H9 (cell line): ENCODE results near the gene SLC12A3. TPM values are rescaled to one million over a fixed set of nuclear protein-coding genes. Genes with fewer than 3 reads are reported as not detected.

Experiments
- DNase-seq: peaks from one replicate; pipeline ENCODE4 v3.0.0-alpha.2; 2017
- H2AFZ ChIP-seq: one replicate; pipeline ENCODE4 v1.6.1; 2013; ENCODE audit warnings: mild to moderate bottlenecking, low read length, control low read depth, moderate library complexity
- H2AK5ac ChIP-seq: 2 replicates; pipeline ENCODE4 v1.6.1; 2013; ENCODE audit warnings: low read length, control low read depth, mixed read lengths; ENCODE audit not compliant: insufficient read length
- H2BK120ac ChIP-seq: one replicate; pipeline ENCODE4 v1.6.1; 2013; ENCODE audit warnings: low read depth, mild to moderate bottlenecking, low read length, control low read depth, inconsistent platforms; ENCODE audit not compliant: poor library complexity, severe bottlenecking
- H2BK12ac ChIP-seq: 2 replicates; pipeline ENCODE4 v1.6.1; 2013; ENCODE audit warnings: low read length, control low read depth, mixed read lengths, low read depth; ENCODE audit not compliant: insufficient read length
- H2BK15ac ChIP-seq: 2 replicates; pipeline ENCODE4 v1.6.1; 2013; ENCODE audit warnings: low read depth, low read length, control low read depth
- H2BK20ac ChIP-seq: one replicate; pipeline ENCODE4 v1.6.1; 2013; ENCODE audit warnings: low read depth, mild to moderate bottlenecking, low read length, control low read depth, inconsistent platforms; ENCODE audit not compliant: poor library complexity, severe bottlenecking
- H2BK5ac ChIP-seq: 2 replicates; pipeline ENCODE4 v1.6.1; 2013; ENCODE audit warnings: low read length, control low read depth, mixed read lengths; ENCODE audit not compliant: insufficient read length
- H3K14ac ChIP-seq: 2 replicates; pipeline ENCODE4 v1.6.1; 2013; ENCODE audit warnings: low read length, control low read depth; ENCODE audit not compliant: insufficient read depth
- H3K18ac ChIP-seq: 2 replicates; pipeline ENCODE4 v1.6.1; 2013; ENCODE audit warnings: low read depth, mild to moderate bottlenecking, mixed read lengths, low read length, control low read depth; ENCODE audit not compliant: insufficient read length
- H3K23ac ChIP-seq: 2 replicates; pipeline ENCODE4 v1.6.1; 2013; ENCODE audit warnings: low read length, control low read depth, mixed read lengths, low read depth; ENCODE audit not compliant: insufficient read length
- H3K23me2 ChIP-seq: 2 replicates; pipeline ENCODE4 v1.6.1; 2013; ENCODE audit warnings: low read depth, mild to moderate bottlenecking, mixed read lengths, low read length, control low read depth; ENCODE audit not compliant: insufficient read length, poor library complexity, severe bottlenecking
- H3K27ac ChIP-seq: 2 replicates; pipeline ENCODE4 v1.5.1; 2013; ENCODE audit warnings: low read length, control low read depth, mixed read lengths, low read depth; ENCODE audit not compliant: insufficient read length
- H3K27me3 ChIP-seq: 2 replicates; pipeline ENCODE4 v1.6.1; 2013; ENCODE audit warnings: low read length, control low read depth, inconsistent platforms; ENCODE audit not compliant: insufficient read depth
- H3K4ac ChIP-seq: 2 replicates; pipeline ENCODE4 v1.6.1; 2013; ENCODE audit warnings: low read depth, mild to moderate bottlenecking, control low read depth, inconsistent platforms, low read length, moderate library complexity
- H3K4me1 ChIP-seq: 2 replicates; pipeline ENCODE4 v1.6.1; 2013; ENCODE audit warnings: low read length, control low read depth, inconsistent platforms; ENCODE audit not compliant: insufficient read depth
- H3K4me2 ChIP-seq: 2 replicates; pipeline ENCODE4 v1.6.1; 2013; ENCODE audit warnings: low read length, control low read depth, mixed read lengths; ENCODE audit not compliant: insufficient read length, insufficient read depth
- H3K56ac ChIP-seq: 2 replicates; pipeline ENCODE4 v1.6.1; 2013; ENCODE audit warnings: low read depth, mild to moderate bottlenecking, mixed read lengths, low read length, control low read depth; ENCODE audit not compliant: insufficient read length
- H3K79me1 ChIP-seq: 2 replicates; pipeline ENCODE4 v1.6.1; 2013; ENCODE audit warnings: low read depth, mild to moderate bottlenecking, moderate library complexity, low read length, control low read depth, inconsistent platforms; ENCODE audit not compliant: insufficient read depth, poor library complexity, severe bottlenecking
- H3K79me2 ChIP-seq: 2 replicates; pipeline ENCODE4 v1.6.1; 2013; ENCODE audit warnings: low read length, control low read depth, inconsistent platforms; ENCODE audit not compliant: insufficient read depth
- H3K9ac ChIP-seq: 2 replicates; pipeline ENCODE4 v1.6.1; 2013; ENCODE audit warnings: low read length, control low read depth, mixed read lengths; ENCODE audit not compliant: insufficient read length; ENCODE audit errors: extremely low read depth
- H3K9me3 ChIP-seq: one replicate; pipeline ENCODE4 v1.6.1; 2013; ENCODE audit warnings: low read depth, low read length, inconsistent platforms; ENCODE audit not compliant: control insufficient read depth
- H3T11ph ChIP-seq: one replicate; pipeline ENCODE4 v1.6.1; 2013; ENCODE audit warnings: mild to moderate bottlenecking, low read length, control low read depth, inconsistent platforms
- H4K20me1 ChIP-seq: one replicate; pipeline ENCODE4 v1.6.1; 2013; ENCODE audit not compliant: control insufficient read depth, insufficient read length, insufficient read depth
- H4K5ac ChIP-seq: 2 replicates; pipeline ENCODE4 v1.6.1; 2013; ENCODE audit warnings: low read depth, mild to moderate bottlenecking, mixed read lengths, low read length, control low read depth; ENCODE audit not compliant: insufficient read length
- H4K8ac ChIP-seq: replicated peaks from 2 replicates; pipeline ENCODE4 v1.6.1; 2013; ENCODE audit warnings: low read length, control low read depth, mixed read lengths, low read depth; ENCODE audit not compliant: insufficient read length
- H4K91ac ChIP-seq: 2 replicates; pipeline ENCODE4 v1.6.1; 2013; ENCODE audit warnings: low read depth, mild to moderate bottlenecking, moderate library complexity, mixed read lengths, low read length, control low read depth; ENCODE audit not compliant: insufficient read length
- H3K27ac Mint-ChIP-seq, 3 experiments: 2 replicates in 2 of 3; 3 replicates in 1 of 3; pipeline ENCODE4 v1.8.0; 2020 to 2021; ENCODE audit warnings: mixed read lengths in 3 of 3, mild to moderate bottlenecking in 1 of 3, moderate library complexity in 1 of 3
- H3K27me3 Mint-ChIP-seq: 2 replicates; pipeline ENCODE4 v1.8.0; 2021; ENCODE audit warnings: low read depth, mild to moderate bottlenecking, moderate library complexity, mixed read lengths
- H3K36me3 Mint-ChIP-seq, 3 experiments: 2 replicates in 2 of 3; 3 replicates in 1 of 3; pipeline ENCODE4 v1.8.0; 2020 to 2021; ENCODE audit warnings: low read depth in 3 of 3, mixed read lengths in 3 of 3; ENCODE audit not compliant: insufficient read depth in 1 of 3
- H3K4me1 Mint-ChIP-seq, 2 experiments: 2 replicates each; pipeline ENCODE4 v1.8.0; 2020; ENCODE audit warnings: mixed read lengths in 2 of 2
- H3K4me3 Mint-ChIP-seq, 2 experiments: 2 replicates in 1 of 2; 3 replicates in 1 of 2; pipeline ENCODE4 v1.8.0; 2020 to 2021; ENCODE audit warnings: mild to moderate bottlenecking in 2 of 2, mixed read lengths in 2 of 2, moderate library complexity in 1 of 2
- H3K9me3 Mint-ChIP-seq, 2 experiments: 2 replicates in 1 of 2; 3 replicates in 1 of 2; pipeline ENCODE4 v1.8.0; 2020; ENCODE audit warnings: mild to moderate bottlenecking in 2 of 2, mixed read lengths in 2 of 2, moderate library complexity in 1 of 2
- WGBS: extraction: QIAGEN DNeasy Blood & Tissue Kit; methylation state at CpG from one replicate; pipeline ENCODE4 v1.1.7; 2013; ENCODE audit warnings: missing lambda C conversion rate, low lambda C conversion rate, mixed read lengths; ENCODE audit not compliant: insufficient read length; ENCODE audit errors: extremely low coverage; 5-methylcytosine and 5-hydroxymethylcytosine counted together
- total RNA-seq: library from RNA; stranded (reverse); gene quantifications from 2 replicates; pipeline ENCODE4 v1.2.1, GENCODE V29; 2021
- TF ChIP-seq, protein P1 (sequence below): fragments of 200-600 bp; sonication (generic); conservative IDR thresholded peaks from 3 replicates; pipeline ENCODE4 v1.8.0; 2021; ENCODE audit warnings: antibody characterized with exemption, mild to moderate bottlenecking

The SLC12A3 gene
- total RNA-seq, 1 experiment from 2014 or later, result not detected

- Histone ChIP-seq H3K79me1 (no peaks in the 10 kb centered on the region), H3K4ac (no peak overlapping the region), H3K9ac (no peak overlapping the region), H3K4me1 (no peaks in the 10 kb centered on the region), H2BK5ac (no peak overlapping the region), H2AK5ac (no peak overlapping the region), H2BK120ac (no peak overlapping the region), H3T11ph (no peak overlapping the region), H3K4me2 (no peak overlapping the region), H2BK12ac (no peak overlapping the region), H3K18ac (no peak overlapping the region), H4K20me1 (no peaks in the 10 kb centered on the region), H3K56ac (no peak overlapping the region), H3K27ac (no peak overlapping the region), H3K23me2 (no peaks in the 10 kb centered on the region), H2BK20ac (no peak overlapping the region), H4K91ac (no peak overlapping the region), H4K8ac (no peak overlapping the region), H3K14ac (no peak overlapping the region), H3K23ac (no peak overlapping the region), H2BK15ac (no peak overlapping the region), H2AFZ (no peak overlapping the region), H3K9me3 (no peaks in the 10 kb centered on the region), H3K27me3 (no peaks in the 10 kb centered on the region), H4K5ac (no peak overlapping the region), H3K79me2 (no peaks in the 10 kb centered on the region)
- H3K27ac Mint-ChIP-seq, result peak overlapping the region in 1 of 3 experiments; percentile 12; a peak in 2 of 7 replicates
- no CpG with 5 or more reads among the region's 12 CpGs for WGBS
- peaks cover 0 to 2% of the 10 kb centered on the region in 2 experiments; a peak in 1 of 5 replicates for H3K9me3 Mint-ChIP-seq
- DNase-seq, result no peak
- TF ChIP-seq, protein P1, sequence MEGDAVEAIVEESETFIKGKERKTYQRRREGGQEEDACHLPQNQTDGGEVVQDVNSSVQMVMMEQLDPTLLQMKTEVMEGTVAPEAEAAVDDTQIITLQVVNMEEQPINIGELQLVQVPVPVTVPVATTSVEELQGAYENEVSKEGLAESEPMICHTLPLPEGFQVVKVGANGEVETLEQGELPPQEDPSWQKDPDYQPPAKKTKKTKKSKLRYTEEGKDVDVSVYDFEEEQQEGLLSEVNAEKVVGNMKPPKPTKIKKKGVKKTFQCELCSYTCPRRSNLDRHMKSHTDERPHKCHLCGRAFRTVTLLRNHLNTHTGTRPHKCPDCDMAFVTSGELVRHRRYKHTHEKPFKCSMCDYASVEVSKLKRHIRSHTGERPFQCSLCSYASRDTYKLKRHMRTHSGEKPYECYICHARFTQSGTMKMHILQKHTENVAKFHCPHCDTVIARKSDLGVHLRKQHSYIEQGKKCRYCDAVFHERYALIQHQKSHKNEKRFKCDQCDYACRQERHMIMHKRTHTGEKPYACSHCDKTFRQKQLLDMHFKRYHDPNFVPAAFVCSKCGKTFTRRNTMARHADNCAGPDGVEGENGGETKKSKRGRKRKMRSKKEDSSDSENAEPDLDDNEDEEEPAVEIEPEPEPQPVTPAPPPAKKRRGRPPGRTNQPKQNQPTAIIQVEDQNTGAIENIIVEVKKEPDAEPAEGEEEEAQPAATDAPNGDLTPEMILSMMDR, result no peak
- H3K4me1 Mint-ChIP-seq, result peaks cover 3 to 6% of the 10 kb centered on the region in 2 experiments; a peak in 1 of 4 replicates
- no peaks in the 10 kb centered on the region for H3K36me3 Mint-ChIP-seq
- peaks cover 15% of the 10 kb centered on the region for H3K27me3 Mint-ChIP-seq
- no peak overlapping the region for H3K4me3 Mint-ChIP-seq
Observed at GRCh38 chr16:56918467-56919012, 53.5 kb downstream of the SLC12A3 start.
